IPS DF 19.7 (cell line): ENCODE results near the gene DCBLD1.

ENCODE experiments used
- DNase-seq: peaks from one replicate; pipeline ENCODE4 v3.0.0-alpha.2; 2013; ENCODE audit warnings: low read depth, low spot score

DCBLD1 gene

GRCh38 chr6:117469791-117470190, 12.7 kb upstream of the DCBLD1 start:
- no peak for DNase-seq

DNA sequence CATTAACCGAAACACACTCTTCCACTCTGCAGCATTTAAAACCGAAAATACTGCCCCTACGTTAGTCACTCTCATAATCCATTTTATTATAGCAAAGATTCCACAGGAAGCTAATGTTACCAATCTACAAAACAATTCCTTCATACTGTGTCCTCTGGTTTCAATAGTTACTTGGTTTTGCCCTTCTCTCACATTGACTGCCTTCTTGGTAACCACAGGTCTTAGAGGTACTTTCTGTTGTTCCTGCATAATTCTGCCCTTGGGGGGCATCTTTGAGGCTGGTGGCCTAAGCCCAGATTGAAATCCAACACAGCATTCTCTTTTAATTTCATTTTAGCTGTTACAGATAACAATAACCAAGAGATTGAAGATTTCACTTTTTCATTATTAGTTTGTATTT, 9.8 kb upstream of the DCBLD1 start:
- DNase-seq = no peak

- no peak for DNase-seq
Observed at GRCh38 chr6:117473401-117473800, 9.1 kb upstream of the DCBLD1 start.

DNA sequence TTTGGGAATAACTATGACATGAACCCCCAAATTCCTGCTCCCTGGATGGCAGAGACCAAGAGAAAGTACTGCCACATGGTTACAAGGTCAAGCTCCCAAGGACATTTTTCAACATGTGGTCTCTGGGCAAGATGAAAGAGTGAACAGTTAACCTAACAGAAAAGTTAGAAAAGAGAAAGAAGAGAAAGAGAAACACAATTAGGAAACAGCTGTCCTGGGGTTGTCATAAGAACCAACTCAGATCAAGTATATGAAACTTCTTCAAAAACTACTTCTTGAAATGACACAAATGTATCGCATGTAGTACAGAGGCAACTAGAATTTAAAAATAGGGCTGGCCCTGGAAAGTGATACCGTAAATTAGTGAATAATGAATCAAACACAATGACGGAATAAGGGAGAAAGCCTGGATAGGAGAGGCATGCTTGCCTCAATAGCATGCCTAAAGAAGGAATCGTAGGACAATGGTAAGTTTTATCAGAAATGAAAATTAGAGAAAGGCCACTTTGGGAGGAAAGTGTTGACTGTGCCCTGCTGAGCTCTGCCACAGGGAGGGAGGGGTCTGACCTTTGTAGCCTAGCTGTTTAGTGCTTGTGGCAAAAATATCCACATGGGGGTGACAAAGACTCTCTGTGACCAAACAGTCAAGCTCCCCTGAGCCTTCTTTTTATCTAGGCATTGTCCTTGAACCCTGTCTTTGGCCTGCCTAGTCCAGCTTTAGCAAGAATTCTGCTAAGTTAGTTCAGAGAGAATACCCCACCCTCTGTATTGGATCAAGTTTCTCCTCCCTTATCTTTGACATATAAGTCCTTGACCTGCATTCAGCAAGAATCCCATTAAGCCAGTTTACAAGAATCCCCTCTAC, 4.3 kb upstream of the DCBLD1 start:
- DNase-seq = no peak

DNA sequence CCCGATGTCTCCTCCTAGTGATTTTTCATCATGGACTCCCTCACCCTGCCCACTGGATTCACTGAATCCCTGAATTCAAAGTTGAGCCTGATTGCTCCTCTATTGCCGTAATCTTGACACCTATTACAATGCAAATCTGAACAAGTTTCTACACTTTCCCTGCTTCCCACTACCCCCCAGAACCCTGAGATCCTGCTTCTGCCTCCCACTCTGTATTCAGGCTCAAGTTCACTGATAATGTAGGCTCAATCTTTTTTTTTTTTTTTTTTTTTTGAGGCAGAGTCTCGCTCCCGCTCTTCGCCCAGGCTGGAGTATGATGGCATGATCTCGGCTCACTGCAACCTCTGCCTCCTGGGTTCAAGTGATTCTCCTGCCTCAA, 3.6 kb upstream of the DCBLD1 start:
- DNase-seq = no peak

GRCh38 chr6:117480651-117481050, 1.8 kb upstream of the DCBLD1 start:
- no peak for DNase-seq

GRCh38 chr6:117481278-117481925, 1.1 kb upstream of the DCBLD1 start:
- no peak for DNase-seq

DNA sequence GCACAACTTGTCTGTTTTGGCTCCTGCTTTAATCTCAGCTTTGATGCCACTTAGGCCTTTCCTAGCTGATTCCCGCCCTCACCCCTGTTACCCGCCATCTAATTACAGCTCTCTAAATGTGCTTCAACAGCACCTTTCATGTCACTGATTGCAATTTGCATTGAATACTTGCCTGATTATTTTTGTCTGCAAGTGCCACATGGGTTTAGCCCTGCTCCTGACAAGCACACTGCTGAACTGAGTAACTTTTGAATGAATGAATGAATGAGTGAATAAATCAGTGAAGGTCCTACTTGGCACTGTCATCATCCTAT, 591 bp upstream of the DCBLD1 start:
- DNase-seq = no peak

GRCh38 chr6:117483004-117483644, 650 bp downstream of the DCBLD1 start:
- DNase-seq = no peak

- no peak for DNase-seq
Observed at GRCh38 chr6:117483645-117484016, 1.2 kb downstream of the DCBLD1 start.

- DNase-seq = no peak
Observed at GRCh38 chr6:117484052-117484646, 1.7 kb downstream of the DCBLD1 start.

DNA sequence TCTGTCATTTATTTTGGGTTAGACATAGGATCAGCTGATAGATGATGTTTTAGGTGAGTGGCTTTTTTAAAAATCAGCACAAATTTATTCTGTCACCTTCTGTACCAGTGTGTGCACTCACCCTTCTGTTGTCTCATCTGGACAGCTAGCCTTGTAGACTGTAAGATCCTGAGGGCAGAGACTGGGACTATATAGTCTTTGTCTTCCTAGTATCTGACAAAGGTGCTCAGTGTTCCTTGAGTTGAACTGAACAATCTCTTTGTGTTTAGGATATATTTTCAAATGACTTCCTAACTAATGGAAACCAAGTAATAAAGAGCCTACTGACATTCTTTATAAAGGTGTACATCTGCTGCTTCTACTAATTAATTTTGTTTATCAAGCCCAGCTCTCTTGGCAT, 3.0 kb downstream of the DCBLD1 start:
- no peak for DNase-seq

DNA sequence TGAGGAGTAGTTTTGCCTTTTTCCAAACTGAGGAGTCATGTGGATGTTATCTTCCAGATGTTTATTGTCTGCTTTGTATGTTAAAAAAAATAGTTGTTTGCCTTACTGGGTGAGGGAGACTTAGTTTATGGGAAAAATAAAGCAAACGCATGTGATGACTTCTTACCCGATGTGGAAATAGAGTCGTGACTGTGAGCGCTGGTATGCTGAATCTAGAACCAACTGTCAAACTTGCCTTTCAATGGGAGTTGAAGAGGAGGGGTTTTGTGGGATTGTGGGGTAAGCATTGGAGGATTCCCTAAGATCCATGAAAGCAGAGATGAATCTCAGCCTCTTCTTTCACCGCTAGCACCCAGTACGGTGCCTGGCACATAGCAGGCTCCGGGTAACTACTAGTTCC, 5.3 kb downstream of the DCBLD1 start:
- DNase-seq = no peak

- no peak for DNase-seq
Observed at GRCh38 chr6:117489003-117489402, 6.5 kb downstream of the DCBLD1 start.

DNA sequence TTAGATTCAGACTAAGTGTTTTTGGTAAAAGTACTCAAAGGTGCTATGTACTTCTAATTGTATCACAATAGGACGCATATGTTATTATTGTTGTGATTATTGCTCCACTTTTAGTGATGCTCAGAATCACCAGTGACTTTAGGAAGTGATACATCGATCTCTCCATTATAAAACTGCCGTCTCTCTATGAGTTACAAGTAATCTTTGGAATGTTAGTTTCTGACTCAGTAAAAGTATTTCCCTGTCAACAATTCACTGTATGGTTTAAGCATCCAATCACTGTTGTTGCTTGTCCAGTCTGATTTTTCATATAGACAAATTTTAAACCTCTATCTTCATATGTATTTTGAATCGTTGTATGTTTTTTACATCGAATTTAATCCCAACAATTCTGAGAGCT, 9.4 kb downstream of the DCBLD1 start:
- no peak for DNase-seq

GRCh38 chr6:117493470-117493869, 11.0 kb downstream of the DCBLD1 start:
- DNase-seq = no peak

GRCh38 chr6:117494283-117494682, 11.8 kb downstream of the DCBLD1 start:
- DNase-seq = no peak

DNA sequence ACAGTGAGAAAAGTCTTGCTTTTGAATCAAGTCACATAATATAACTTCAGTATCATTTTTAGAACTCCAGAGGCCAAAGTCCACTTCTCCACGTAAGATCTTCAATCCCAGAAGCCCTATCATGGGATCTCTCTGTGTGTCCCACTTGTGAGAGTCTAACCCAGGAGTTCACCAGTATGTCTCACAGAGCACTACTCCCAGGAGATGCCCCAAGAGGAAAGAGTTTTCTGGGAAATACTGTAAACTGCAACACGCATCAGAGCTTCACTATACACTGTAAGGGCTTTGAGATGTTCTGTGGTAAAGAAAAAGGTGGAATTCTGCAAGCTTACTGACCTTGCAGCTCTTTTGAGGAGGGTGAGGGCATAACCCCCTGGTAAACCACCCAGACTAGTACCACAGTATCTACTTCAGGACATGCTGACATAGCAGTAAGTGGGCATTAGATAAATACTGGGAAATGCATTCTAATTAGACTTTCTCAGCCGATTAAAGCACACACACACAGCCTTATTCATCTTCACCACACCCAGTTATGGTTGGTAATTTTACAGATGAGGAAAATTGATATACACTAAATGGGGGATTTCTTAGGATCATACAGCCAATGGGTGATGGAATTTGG, 12.3 kb downstream of the DCBLD1 start:
- no peak for DNase-seq

DNA sequence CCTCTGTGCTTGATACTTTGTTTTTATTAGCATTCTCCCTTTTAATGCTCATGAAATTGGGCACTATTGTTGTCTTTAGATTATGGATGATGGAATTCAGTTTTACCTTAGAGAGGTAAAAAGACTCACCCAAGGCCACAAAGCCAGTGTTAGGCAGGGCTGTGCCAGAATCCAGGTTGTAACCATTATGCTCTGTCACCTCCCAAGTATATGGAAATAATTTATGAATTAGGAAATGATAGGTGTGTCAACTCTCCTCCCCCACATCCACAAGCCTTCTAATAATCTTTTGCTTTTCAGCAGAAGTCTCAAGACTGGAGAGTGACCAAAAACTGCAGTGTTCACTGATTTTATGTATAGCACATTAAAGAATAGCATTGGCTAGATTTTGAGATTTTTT, 13.0 kb downstream of the DCBLD1 start:
- DNase-seq = no peak

GRCh38 chr6:117495869-117496268, 13.4 kb downstream of the DCBLD1 start:
- DNase-seq = no peak

- DNase-seq = no peak
Observed at GRCh38 chr6:117496383-117496990, 14.0 kb downstream of the DCBLD1 start.

DNA sequence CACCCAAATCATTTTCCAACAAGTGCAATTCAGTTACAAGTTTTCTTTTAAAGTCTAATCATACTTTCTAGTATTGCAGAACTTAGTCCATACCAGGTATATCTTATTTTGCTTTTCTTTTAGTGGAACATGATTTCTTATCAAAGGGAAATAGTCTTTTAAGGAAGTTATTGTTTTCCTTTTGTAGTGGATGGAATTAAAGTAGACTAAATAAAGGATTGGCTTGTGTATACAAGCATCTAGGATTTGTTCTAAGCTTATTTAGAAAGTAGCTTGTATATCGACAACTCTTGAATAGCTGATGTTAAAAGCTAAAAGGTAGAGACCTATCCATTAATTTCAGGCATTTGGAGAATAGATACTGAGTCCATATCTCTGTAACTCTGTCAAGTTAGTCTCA, 14.8 kb downstream of the DCBLD1 start:
- DNase-seq = no peak
